K562 (cell line): ENCODE data around the gene LRRC75A. TPM values are rescaled to one million over a fixed set of nuclear protein-coding genes. Genes with fewer than 3 reads are reported as not detected.

Experiments used
- CUX1 ChIP-seq: fragments of 200-800 bp; sonication (Bioruptor generic); IDR thresholded peaks from 2 replicates; pipeline ENCODE4 v1.6.1; 2016; ENCODE audit warnings: missing genetic modification characterization, missing compliant biosample characterization
- ID3 ChIP-seq, 2 experiments: fragments of 250-450 bp in 1 of 2; fragments of 450-650 bp in 1 of 2; sonication (Bioruptor Pico) in 1 of 2; IDR thresholded peaks; 2 replicates each; pipeline versions ENCODE4 v1.6.1 to v1.8.0; 2016 to 2021; ENCODE audit warnings: mild to moderate bottlenecking in 2 of 2, moderate library complexity in 2 of 2, missing compliant biosample characterization in 1 of 2, missing genetic modification characterization in 1 of 2
- ZNF174 ChIP-seq: fragments of 250-450 bp; sonication (Bioruptor Pico); IDR thresholded peaks from 2 replicates; pipeline ENCODE4 v1.4.0; 2020; ENCODE audit warnings: mild to moderate bottlenecking
- ZNF592 ChIP-seq: fragments of 450-650 bp; IDR thresholded peaks from 2 replicates; pipeline ENCODE4 v1.6.1; 2017; ENCODE audit warnings: antibody characterized with exemption, mild to moderate bottlenecking
- polyA plus RNA-seq, 8 experiments: library from polyadenylated mRNA; depleted of rRNA in 4 of 8; stranded (reverse) in 5 of 8; unstranded in 3 of 8; fragments of >200 nt; fragmentation: Nextera tagmentation in 2 of 8; fragmentation: Illumina TruSeq in 1 of 8; extraction: Ambion mirVana in 2 of 8; extraction: Trizol in 1 of 8; gene quantifications; 2 replicates each; pipeline versions ENCODE4 v1.2.1 to v1.2.3, GENCODE V29; 2011 to 2014; ENCODE audit warnings: inconsistent platforms in 1 of 8, missing spikeins in 1 of 8
- total RNA-seq, 7 experiments: library from RNA; depleted of rRNA in 6 of 7; stranded (reverse); fragments of >200 nt in 6 of 7; fragmentation: Illumina TruSeq in 2 of 7; extraction: Trizol in 2 of 7; gene quantifications; 2 replicates each; pipeline versions ENCODE4 v1.2.1 to v1.2.3, GENCODE V29; 2011 to 2021; ENCODE audit warnings: low replicate concordance in 1 of 7

The LRRC75A gene
- total and polyA plus RNA-seq, 9 of the 15 experiments (the other 6 are each of a cell fraction or from before 2014, with no cell fraction given) = 0.04 to 0.34 (median 0.08) TPM; not detected in 5

GRCh38 chr17:16493531-16494046 is 1.6 kb upstream of the LRRC75A start (continued):
- TF ChIP-seq CUX1 (0 out of 2 replicates have a peak, but pooled peaks have one; percentile 27), ID3 (CRISPR knock-in tag; IDR thresholded peaks at IDR 0.05) (no peak), ID3 (tag; IDR thresholded peaks at IDR 0.05) (peak; percentile 98), ZNF174 (CRISPR knock-in tag) (no peak), ZNF592 (peak; percentile 68)
